ENCODE measurements around the gene PLPPR1.

GRCh38 chr9:101028346-101029314 is at the start of gene PLPPR1:
- no peak for TF ChIP-seq CTCF (IDR thresholded peaks at IDR 0.05)
- no peak for TF ChIP-seq POLR2A (IDR thresholded peaks at IDR 0.05)
- TF ChIP-seq EP300 (IDR thresholded peaks at IDR 0.05), result no peak

Measured in gastroesophageal sphincter (tissue), 3 donors.